Adrenal gland (tissue), 12 donors: ENCODE measurements around the gene RBKS. TPM values are rescaled to one million over a fixed set of nuclear protein-coding genes. Genes with fewer than 3 reads are reported as not detected.

Source experiments
- DNase-seq, 7 donors: peaks; one replicate each; pipeline ENCODE4 v3.0.0-alpha.2; 2019 to 2020
- H3K27ac ChIP-seq, 5 donors: fragments of 200-600 bp; sonication (generic) in 4 of 5; 1 replicate in 3 of 5; 2 replicates in 2 of 5; pipeline versions ENCODE4 v1.5.1 to v1.8.0; 2016 to 2020; ENCODE audit warnings: mild to moderate bottlenecking in 1 of 5
- H3K27me3 ChIP-seq: fragments of 200-600 bp; 2 replicates; pipeline ENCODE4 v1.8.0; 2021
- H3K36me3 ChIP-seq, 2 donors: fragments of 200-600 bp; replicated peaks in 1 of 2; 1 replicate in 1 of 2; 2 replicates in 1 of 2; pipeline versions ENCODE4 v1.5.1 to v1.8.0; 2018 to 2022
- H3K4me1 ChIP-seq, 2 donors: fragments of 200-600 bp; replicated peaks in 1 of 2; 1 replicate in 1 of 2; 2 replicates in 1 of 2; pipeline versions ENCODE4 v1.5.1 to v1.8.0; 2018 to 2021
- H3K4me3 ChIP-seq, 4 donors: fragments of 200-600 bp; sonication (generic) in 3 of 4; one replicate each; pipeline ENCODE4 v1.5.1; 2016 to 2018
- H3K9me3 ChIP-seq, 3 donors: fragments of 200-600 bp; sonication (generic) in 1 of 3; replicated peaks in 1 of 3; 1 replicate in 2 of 3; 2 replicates in 1 of 3; pipeline versions ENCODE4 v1.5.1 to v1.8.0; 2016 to 2021
- CTCF ChIP-seq, 6 experiments: fragments of 450-650 bp in 4 of 6; fragments of 200-600 bp in 2 of 6; sonication (generic) in 1 of 6; IDR thresholded peaks; 1 replicate in 5 of 6; 2 replicates in 1 of 6; pipeline versions ENCODE4 v1.5.1 to v1.8.0; 2016 to 2021; ENCODE audit warnings: antibody characterized with exemption in 6 of 6, mild to moderate bottlenecking in 2 of 6, moderate library complexity in 1 of 6
- POLR2A ChIP-seq, 2 donors: fragments of 450-650 bp; IDR thresholded peaks; one replicate each; pipeline ENCODE4 v1.6.1; 2017; ENCODE audit warnings: antibody characterized with exemption in 2 of 2, mild to moderate bottlenecking in 2 of 2, moderate library complexity in 1 of 2
- WGBS, 4 donors: extraction: QIAGEN DNeasy Blood & Tissue Kit in 2 of 4; methylation state at CpG; one replicate each; pipeline versions ENCODE4 v1.1.5 to v1.1.7; 2013 to 2017; 5-methylcytosine and 5-hydroxymethylcytosine counted together
- intact Hi-C, 2 donors: fragments of 100-400 bp; cut with DNase I; formaldehyde crosslinking; loops; one replicate each; pipeline versions ENCODE4 v1.14.1 to v1.15.0; 2022 to 2023
- polyA plus RNA-seq, 3 donors: library from polyadenylated mRNA; stranded (reverse); fragments of 200-250 nt in 2 of 3; fragments of 350-450 nt in 1 of 3; fragmentation: Illumina TruSeq in 1 of 3; extraction: RNeasy Lipid Tissue Mini Kit (QIAGEN cat#74804) in 1 of 3; gene quantifications; one replicate each; pipeline ENCODE4 v1.2.3, GENCODE V29; 2013 to 2014
- total RNA-seq, 9 donors: library from RNA; depleted of rRNA in 4 of 9; stranded (reverse); fragments of >200 nt in 4 of 9; fragments of 120-200 nt in 1 of 9; fragmentation: NEBNext Ultra II Directional in 1 of 9; extraction: Animal tissue kit (Norgen Biotek cat#: 25700) in 1 of 9; gene quantifications; one replicate each; pipeline versions ENCODE4 v1.1.0 to v1.2.4, GENCODE V29; 2013 to 2023
- donor health status: healthy with polysubstance abuse.
- donor health status: Bipolar disorder and iron deficiency.
- donor health status: DM: yes; HTN: yes; CAD: no.
- donor health status: DM: no; HTN: no; CAD: no.
- donor health status: DM: no; HTN: no; CAD: no.
- donor health status: DM: yes; HTN: yes; CAD: no.

Gene RBKS
- total and polyA plus RNA-seq, 12 donors: 9.1 to 54.4 (median 20.3) TPM

GRCh38 chr2:27891673-27892105 is 1.5 kb upstream of the RBKS start:
- no peak for TF ChIP-seq POLR2A (IDR thresholded peaks at IDR 0.05)
- TF ChIP-seq CTCF (IDR thresholded peaks at IDR 0.05): no peak
- Histone ChIP-seq H3K4me1 (peaks cover 23 to 69% of the 10 kb centered on the region in 2 donors), H3K27me3 (no peaks in the 10 kb centered on the region), H3K4me3 (peak overlapping the region in 1 of 4 donors; percentile 91), H3K9me3 (no peaks in the 10 kb centered on the region), H3K36me3 (peaks cover 0 to 5% of the 10 kb centered on the region in 2 donors), H3K27ac (peak overlapping the region; percentile 90 to 100 (median 98))
- WGBS, 4 donors: 47 to 58% (median 54%) methylated on average over 5 of the region's 5 CpGs
- intact Hi-C loops: loop anchor here in 1 of 2 donors (10.0 kb wide), 1 partner anchor 513 kb away; no protein-coding TSS in a partner anchor
- DNase-seq: no peak

GRCh38 chr2:27890924-27891672 is 911 bp upstream of the RBKS start:
- 11 to 14% (median 13%) methylated on average over 22 to 24 of the region's 24 CpGs for WGBS, 4 donors
- intact Hi-C loops: loop anchor here in 1 of 2 donors (10.0 kb wide), 1 partner anchor 514 kb away; no protein-coding TSS in a partner anchor
- no peaks in the 10 kb centered on the region for H3K9me3 ChIP-seq
- H3K27ac ChIP-seq: peak overlapping the region; percentile 90 to 100 (median 98)
- H3K4me1 ChIP-seq: peaks cover 23 to 74% of the 10 kb centered on the region in 2 donors
- peak overlapping the region; percentile 28 to 91 (median 78) for H3K4me3 ChIP-seq
- TF ChIP-seq POLR2A (IDR thresholded peaks at IDR 0.05): no peak
- no peak for TF ChIP-seq CTCF (IDR thresholded peaks at IDR 0.05)
- peak; percentile 85 to 97 (median 93) for DNase-seq
- no peaks in the 10 kb centered on the region for H3K36me3 ChIP-seq
- H3K27me3 ChIP-seq: no peaks in the 10 kb centered on the region

GRCh38 chr2:27889774-27890145 is 427 bp downstream of the RBKS start:
- Histone ChIP-seq H3K36me3 (no peaks in the 10 kb centered on the region), H3K9me3 (no peaks in the 10 kb centered on the region), H3K4me1 (peaks cover 35 to 81% of the 10 kb centered on the region in 2 donors), H3K4me3 (peak overlapping the region; percentile 17 to 91 (median 78)), H3K27me3 (no peaks in the 10 kb centered on the region), H3K27ac (peak overlapping the region; percentile 90 to 100 (median 98))
- peak in 6 of 7 donors; percentile 49 to 71 (median 57) for DNase-seq
- TF ChIP-seq POLR2A (IDR thresholded peaks at IDR 0.05) (no peak), CTCF (IDR thresholded peaks at IDR 0.05) (no peak)
- intact Hi-C loops: loop anchor here in 1 of 2 donors (10.0 kb wide), 2 partner anchors 115 to 515 kb away; partner anchors contain the start of gene MRPL33
- 13 to 17% (median 14%) methylated on average over 9 to 10 of the region's 10 CpGs for WGBS, 4 donors

GRCh38 chr2:27888790-27889189 is 1.4 kb downstream of the RBKS start:
- no peak for DNase-seq
- no peaks in the 10 kb centered on the region for H3K9me3 ChIP-seq
- intact Hi-C loops: loop anchor here in 1 of 2 donors (10.0 kb wide), 1 partner anchor 114 kb away; the partner anchor contains the start of gene MRPL33
- H3K4me3 ChIP-seq: peak overlapping the region in 2 of 4 donors; percentile 69 to 91
- TF ChIP-seq POLR2A (IDR thresholded peaks at IDR 0.05) (peak; percentile 22 to 52), CTCF (IDR thresholded peaks at IDR 0.05) (no peak)
- no peaks in the 10 kb centered on the region for H3K27me3 ChIP-seq
- WGBS, 4 donors: 23 to 27% (median 26%) methylated on average over 3 of the region's 3 CpGs
- H3K36me3 ChIP-seq: no peaks in the 10 kb centered on the region
- H3K27ac ChIP-seq: peak overlapping the region; percentile 90 to 100 (median 98)
- peaks cover 41 to 76% of the 10 kb centered on the region in 2 donors for H3K4me1 ChIP-seq
